T-helper 17 cell (primary cell): ENCODE data around the gene ZDHHC24. TPM values are rescaled to one million over a fixed set of nuclear protein-coding genes. Genes with fewer than 3 reads are reported as not detected.

ENCODE experiments used
- ATAC-seq: fragments of 150-1000 bp; cut with Tn5 transposase; 2 replicates; pipeline ENCODE4 v1.10.0; 2021; ENCODE audit warnings: mild to moderate bottlenecking, moderate library complexity
- DNase-seq, 3 donors: peaks; one replicate each; pipeline versions ENCODE4 v3.0.0 to v3.0.0-alpha.2; 2020 to 2021
- H3K9me3 ChIP-seq: one replicate; pipeline ENCODE4 v1.7.0; 2013; ENCODE audit warnings: low read length, mild to moderate bottlenecking; ENCODE audit not compliant: control insufficient read depth, poor library complexity, severe bottlenecking
- H3K27ac Mint-ChIP-seq: one replicate; pipeline ENCODE4 v1.8.0; 2022; ENCODE audit warnings: mild to moderate bottlenecking, moderate library complexity, mixed read lengths
- H3K27me3 Mint-ChIP-seq: one replicate; pipeline ENCODE4 v1.8.0; 2022; ENCODE audit warnings: mixed read lengths
- H3K36me3 Mint-ChIP-seq: one replicate; pipeline ENCODE4 v1.8.0; 2022; ENCODE audit warnings: low read depth, mixed read lengths
- H3K4me1 Mint-ChIP-seq: one replicate; pipeline ENCODE4 v1.8.0; 2022; ENCODE audit warnings: mild to moderate bottlenecking, mixed read lengths
- H3K4me3 Mint-ChIP-seq: one replicate; pipeline ENCODE4 v1.8.0; 2022; ENCODE audit warnings: mild to moderate bottlenecking, moderate library complexity, mixed read lengths
- total RNA-seq, 4 donors: library from RNA in 2 of 4; stranded (reverse) in 2 of 4; gene quantifications; one replicate each; pipeline ENCODE4 v1.2.3 and lab custom pipeline; 2022 to 2026

ZDHHC24 gene
- total RNA-seq, 2 donors from 2014 or later = 15.2 to 18.1 TPM

DNA sequence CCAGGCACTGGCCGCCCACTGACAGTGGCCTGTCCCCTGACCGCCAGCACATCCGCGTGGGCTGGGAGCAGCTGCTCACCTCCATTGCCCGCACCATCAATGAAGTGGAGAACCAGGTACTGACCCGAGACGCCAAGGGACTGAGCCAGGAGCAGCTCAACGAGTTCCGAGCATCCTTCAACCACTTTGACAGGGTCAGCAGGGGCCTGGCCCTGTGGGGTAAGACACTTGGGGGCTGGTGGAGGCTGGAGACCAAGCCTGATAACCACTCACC is 16.1 kb upstream of the ZDHHC24 start:
- no peak overlapping the region for H3K27ac Mint-ChIP-seq
- DNase-seq (no peak), ATAC-seq (no peak)
- no peaks in the 10 kb centered on the region for H3K4me1 Mint-ChIP-seq
- no peak overlapping the region for H3K4me3 Mint-ChIP-seq
- H3K9me3 ChIP-seq = no peaks in the 10 kb centered on the region
- no peaks in the 10 kb centered on the region for H3K27me3 Mint-ChIP-seq
- H3K36me3 Mint-ChIP-seq = no peaks in the 10 kb centered on the region

DNA sequence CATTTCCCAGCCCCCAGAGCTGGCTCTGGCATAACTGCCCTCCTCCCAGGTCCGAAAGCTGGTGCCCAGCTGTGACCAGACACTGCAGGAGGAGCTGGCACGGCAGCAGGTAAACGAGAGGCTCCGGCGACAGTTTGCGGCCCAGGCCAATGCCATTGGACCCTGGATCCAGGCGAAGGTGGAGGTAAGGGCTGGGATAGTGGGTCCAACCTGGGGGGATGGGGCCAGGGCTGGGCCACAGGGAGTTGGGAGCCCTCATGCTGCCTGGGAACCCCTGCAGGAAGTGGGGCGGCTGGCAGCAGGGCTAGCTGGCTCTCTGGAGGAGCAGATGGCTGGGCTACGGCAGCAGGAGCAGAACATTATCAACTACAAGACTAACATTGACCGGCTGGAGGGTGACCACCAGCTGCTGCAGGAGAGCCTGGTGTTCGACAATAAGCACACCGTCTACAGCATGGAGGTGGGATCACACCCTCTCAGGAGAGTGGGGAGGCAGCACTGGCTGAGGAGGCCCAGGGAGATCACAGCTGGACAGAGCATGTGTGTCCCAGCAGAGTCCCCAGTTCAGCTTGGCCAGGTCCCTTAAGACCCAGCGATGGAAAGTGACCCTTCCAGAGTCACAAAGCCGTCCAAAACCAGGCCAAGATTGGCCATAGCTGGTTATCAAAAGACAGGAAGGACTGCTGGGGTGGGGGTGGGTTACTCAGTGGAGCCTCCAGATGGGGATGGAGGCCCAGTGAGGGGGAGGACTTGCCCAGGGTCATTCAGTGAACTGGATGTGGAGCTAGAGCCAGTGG is 15.5 kb upstream of the ZDHHC24 start:
- no peak overlapping the region for H3K4me3 Mint-ChIP-seq
- ATAC-seq (no peak), DNase-seq (no peak)
- H3K36me3 Mint-ChIP-seq = no peaks in the 10 kb centered on the region
- no peaks in the 10 kb centered on the region for H3K4me1 Mint-ChIP-seq
- no peaks in the 10 kb centered on the region for H3K27me3 Mint-ChIP-seq
- H3K27ac Mint-ChIP-seq = no peak overlapping the region
- no peaks in the 10 kb centered on the region for H3K9me3 ChIP-seq

DNA sequence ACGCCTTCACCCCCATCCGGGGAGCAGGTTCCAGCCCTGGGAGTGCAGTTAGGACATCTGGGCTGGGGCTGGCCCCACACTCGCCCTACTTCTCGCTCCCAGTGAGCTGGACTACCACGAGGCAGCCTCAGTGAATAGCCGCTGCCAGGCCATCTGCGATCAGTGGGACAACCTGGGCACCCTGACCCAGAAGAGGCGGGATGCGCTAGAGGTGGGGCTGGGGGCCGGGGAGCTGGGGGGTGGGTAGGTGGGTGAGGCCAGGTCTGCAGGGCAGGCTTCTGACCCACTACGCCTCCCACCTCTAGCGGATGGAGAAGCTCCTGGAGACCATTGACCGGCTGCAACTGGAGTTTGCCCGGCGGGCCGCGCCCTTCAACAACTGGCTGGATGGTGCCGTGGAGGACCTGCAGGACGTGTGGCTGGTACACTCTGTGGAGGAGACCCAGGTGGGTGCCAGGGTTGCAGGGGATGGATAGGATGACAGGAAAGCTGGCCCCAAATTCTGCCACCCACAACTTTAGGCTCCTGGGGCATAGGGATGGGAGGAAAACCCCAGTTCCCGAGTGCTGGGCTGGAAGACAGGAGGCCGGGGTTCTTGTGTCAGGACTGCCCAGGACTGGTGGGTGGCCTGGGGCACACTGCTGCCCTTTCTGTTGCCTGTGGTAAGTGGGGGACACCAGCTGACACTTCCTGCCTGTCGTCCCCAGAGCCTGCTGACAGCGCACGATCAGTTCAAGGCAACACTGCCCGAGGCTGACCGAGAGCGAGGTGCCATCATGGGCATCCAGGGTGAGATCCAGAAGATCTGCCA is 14.2 kb upstream of the ZDHHC24 start:
- H3K27me3 Mint-ChIP-seq = no peaks in the 10 kb centered on the region
- H3K4me1 Mint-ChIP-seq = no peaks in the 10 kb centered on the region
- H3K36me3 Mint-ChIP-seq = no peaks in the 10 kb centered on the region
- DNase-seq (no peak), ATAC-seq (no peak)
- no peak overlapping the region for H3K27ac Mint-ChIP-seq
- no peak overlapping the region for H3K4me3 Mint-ChIP-seq
- no peaks in the 10 kb centered on the region for H3K9me3 ChIP-seq

DNA sequence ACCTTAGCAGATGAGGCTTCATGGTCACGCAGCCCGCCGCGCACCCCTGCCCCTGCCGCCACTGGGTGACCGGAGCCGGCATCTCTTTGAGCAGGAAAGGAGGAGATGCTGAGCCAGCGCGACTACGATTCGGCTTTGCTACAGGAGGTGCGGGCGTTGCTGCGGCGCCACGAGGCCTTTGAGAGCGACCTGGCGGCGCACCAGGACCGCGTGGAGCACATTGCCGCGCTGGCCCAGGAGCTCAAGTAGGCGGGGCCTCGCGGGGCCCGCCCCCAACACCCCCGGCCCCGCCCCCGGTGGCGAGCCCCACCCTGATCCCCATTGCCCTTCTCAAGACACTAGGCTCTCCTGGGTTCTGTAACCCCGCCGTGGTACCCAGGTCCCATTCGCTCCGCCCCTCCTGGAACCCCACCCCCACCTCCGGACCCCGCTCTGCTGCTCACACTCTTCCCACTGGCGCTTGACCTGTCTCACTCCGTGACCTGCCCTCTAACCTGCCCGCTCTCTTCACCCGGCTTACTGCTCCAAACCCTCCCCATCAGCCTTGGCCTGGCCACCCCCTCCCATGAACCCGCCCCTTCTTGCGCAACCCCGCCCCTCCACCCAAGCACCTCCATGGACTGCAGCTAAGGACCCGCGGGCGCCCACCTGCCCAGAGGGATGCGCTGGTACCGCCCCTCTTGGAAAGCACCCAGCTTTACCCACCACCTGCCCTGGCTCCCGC is 13.5 kb upstream of the ZDHHC24 start:
- no peak overlapping the region for H3K4me3 Mint-ChIP-seq
- no peaks in the 10 kb centered on the region for H3K9me3 ChIP-seq
- no peaks in the 10 kb centered on the region for H3K4me1 Mint-ChIP-seq
- peak in 2 of 3 donors; percentile 34 to 35 for DNase-seq
- H3K27me3 Mint-ChIP-seq = no peaks in the 10 kb centered on the region
- no peaks in the 10 kb centered on the region for H3K36me3 Mint-ChIP-seq
- no peak overlapping the region for H3K27ac Mint-ChIP-seq
- peak; percentile 79 for ATAC-seq

DNA sequence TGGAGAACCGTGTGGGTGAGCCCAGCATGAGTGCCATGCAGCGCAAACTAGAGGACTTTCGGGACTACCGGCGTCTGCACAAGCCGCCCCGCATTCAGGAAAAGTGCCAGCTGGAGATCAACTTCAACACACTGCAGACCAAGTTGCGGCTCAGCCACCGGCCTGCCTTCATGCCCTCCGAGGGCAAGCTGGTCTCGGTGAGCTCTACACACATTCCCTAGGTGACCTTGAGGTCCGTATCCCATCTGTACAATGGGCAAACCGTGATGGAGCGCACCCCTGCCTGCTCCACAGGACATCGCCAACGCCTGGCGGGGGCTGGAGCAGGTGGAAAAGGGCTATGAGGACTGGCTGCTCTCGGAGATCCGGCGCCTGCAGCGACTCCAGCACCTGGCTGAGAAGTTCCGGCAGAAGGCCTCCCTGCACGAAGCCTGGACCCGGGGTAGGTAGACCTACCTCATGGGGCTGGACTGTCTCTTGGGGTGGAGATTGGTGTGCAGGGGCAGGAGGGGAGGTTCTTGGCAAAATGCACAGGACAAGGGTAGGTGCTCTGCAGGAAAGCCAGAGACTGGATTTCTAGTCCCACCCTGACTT is 12.0 kb upstream of the ZDHHC24 start:
- H3K9me3 ChIP-seq = no peaks in the 10 kb centered on the region
- DNase-seq (no peak), ATAC-seq (no peak)
- no peaks in the 10 kb centered on the region for H3K27me3 Mint-ChIP-seq
- no peaks in the 10 kb centered on the region for H3K36me3 Mint-ChIP-seq
- H3K4me1 Mint-ChIP-seq = no peaks in the 10 kb centered on the region
- no peak overlapping the region for H3K4me3 Mint-ChIP-seq
- no peak overlapping the region for H3K27ac Mint-ChIP-seq

DNA sequence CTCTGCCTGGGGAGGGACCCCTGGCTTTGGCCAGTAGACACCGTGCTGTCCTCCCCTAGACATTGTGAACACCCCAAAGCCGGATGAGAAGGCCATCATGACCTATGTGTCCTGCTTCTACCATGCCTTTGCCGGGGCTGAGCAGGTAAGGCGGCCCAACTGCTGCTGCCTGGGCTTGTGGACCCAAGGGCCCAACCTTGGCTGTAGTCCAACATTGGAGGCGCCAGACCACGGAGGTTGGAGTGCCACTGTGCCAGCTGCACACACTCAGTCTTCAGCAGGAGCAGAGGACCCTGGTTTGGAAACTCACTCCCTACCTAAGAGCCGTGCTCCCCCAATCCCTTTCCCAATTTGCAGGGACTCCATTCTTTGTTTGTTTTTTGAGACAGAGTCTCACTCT is 10.2 kb upstream of the ZDHHC24 start:
- no peaks in the 10 kb centered on the region for H3K9me3 ChIP-seq
- no peak for DNase-seq
- H3K27ac Mint-ChIP-seq = no peak overlapping the region
- no peaks in the 10 kb centered on the region for H3K4me1 Mint-ChIP-seq
- H3K4me3 Mint-ChIP-seq = no peak overlapping the region
- no peaks in the 10 kb centered on the region for H3K27me3 Mint-ChIP-seq
- ATAC-seq = no peak
- no peaks in the 10 kb centered on the region for H3K36me3 Mint-ChIP-seq

DNA sequence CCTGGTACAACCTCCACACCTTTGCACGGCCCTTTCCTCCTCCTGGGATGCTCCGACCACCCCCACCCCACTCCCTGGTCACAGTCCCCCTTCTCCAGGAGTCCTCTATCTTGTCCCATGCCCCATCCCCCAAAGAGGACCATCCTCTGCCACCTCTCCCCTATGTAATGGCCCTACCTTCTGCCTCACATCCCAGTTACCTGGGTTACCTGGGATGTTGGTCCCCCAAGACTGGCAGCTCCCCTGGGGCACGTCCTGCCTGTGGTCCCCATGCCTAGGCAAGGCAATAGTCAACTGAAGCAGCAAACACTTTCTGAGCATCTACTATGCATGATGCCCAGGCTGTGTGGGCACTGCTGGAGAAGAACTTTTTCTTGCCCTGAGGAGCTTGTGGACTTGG is 9.6 kb upstream of the ZDHHC24 start:
- H3K9me3 ChIP-seq = no peaks in the 10 kb centered on the region
- H3K27ac Mint-ChIP-seq = no peak overlapping the region
- ATAC-seq = no peak
- no peak for DNase-seq
- no peak overlapping the region for H3K4me3 Mint-ChIP-seq
- H3K4me1 Mint-ChIP-seq = no peaks in the 10 kb centered on the region
- H3K27me3 Mint-ChIP-seq = no peaks in the 10 kb centered on the region
- H3K36me3 Mint-ChIP-seq = no peaks in the 10 kb centered on the region

DNA sequence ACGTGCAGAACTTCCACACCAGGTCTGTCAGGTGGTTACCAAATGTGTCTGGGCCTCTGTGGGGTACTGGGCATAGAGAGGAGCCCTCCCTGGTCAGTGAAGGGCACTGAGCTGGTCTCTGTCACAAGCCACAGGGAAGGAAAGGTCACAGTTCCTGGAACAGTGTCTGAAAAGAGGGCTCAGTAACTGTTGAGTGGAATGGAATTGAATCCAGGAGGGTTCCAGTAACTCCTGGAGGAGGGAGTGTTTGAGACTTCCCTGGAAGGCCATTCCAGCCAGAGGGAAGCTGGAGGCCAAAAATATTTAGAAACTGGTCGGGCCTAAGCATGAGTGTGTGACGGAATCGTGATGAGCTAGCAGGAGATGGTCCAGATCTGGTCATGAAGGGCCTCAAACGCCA is 8.8 kb upstream of the ZDHHC24 start:
- no peak for DNase-seq
- Mint-ChIP-seq H3K36me3 (no peaks in the 10 kb centered on the region), H3K27ac (no peak overlapping the region), H3K4me3 (no peak overlapping the region), H3K27me3 (no peaks in the 10 kb centered on the region), H3K4me1 (no peaks in the 10 kb centered on the region)
- H3K9me3 ChIP-seq = no peaks in the 10 kb centered on the region
- ATAC-seq = no peak

DNA sequence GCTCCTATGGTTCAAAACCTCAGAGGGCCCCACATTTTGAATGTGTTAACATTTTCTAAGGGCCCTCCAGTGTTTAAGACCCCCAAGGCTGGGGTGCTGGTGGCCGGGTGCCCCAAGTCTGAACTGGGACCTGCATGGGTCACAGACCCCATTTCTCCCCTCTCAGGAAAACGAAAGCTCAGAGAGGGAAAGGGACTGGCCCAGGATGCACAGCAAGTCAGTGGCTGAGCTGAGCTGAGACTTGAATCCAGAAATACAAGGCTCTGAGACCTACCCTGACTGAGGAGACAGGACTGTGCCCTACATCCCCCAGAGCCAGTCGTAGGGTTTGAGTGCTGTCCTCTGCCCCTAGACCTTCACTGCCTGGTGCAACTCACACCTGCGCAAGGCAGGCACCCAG is 5.0 kb upstream of the ZDHHC24 start:
- no peaks in the 10 kb centered on the region for H3K36me3 Mint-ChIP-seq
- no peak overlapping the region for H3K4me3 Mint-ChIP-seq
- no peaks in the 10 kb centered on the region for H3K9me3 ChIP-seq
- H3K4me1 Mint-ChIP-seq = peaks cover 8% of the 10 kb centered on the region
- no peak overlapping the region for H3K27ac Mint-ChIP-seq
- peaks cover 6% of the 10 kb centered on the region for H3K27me3 Mint-ChIP-seq
- DNase-seq (no peak), ATAC-seq (no peak)

DNA sequence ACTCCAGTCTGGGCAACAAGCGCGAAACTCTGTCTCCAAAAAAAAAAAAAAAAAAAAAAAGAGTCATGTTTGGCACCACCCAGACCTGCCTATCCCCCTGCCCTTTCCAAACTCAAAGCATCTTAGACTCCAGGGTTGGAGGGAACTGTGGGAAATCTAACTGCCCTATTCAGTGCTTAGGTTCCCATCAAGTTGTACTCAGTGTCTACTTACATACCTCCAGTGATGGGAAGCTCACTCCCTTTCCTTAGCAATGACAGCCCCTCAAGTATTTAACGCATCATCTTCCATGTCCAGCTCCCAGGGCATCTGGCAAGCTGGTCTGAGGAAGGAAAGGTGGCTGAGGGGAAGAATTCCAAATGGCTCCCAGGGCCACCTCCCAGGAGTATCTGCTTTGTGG is 3.8 kb upstream of the ZDHHC24 start:
- H3K36me3 Mint-ChIP-seq = no peaks in the 10 kb centered on the region
- DNase-seq = no peak
- H3K27me3 Mint-ChIP-seq = peaks cover 6% of the 10 kb centered on the region
- H3K4me3 Mint-ChIP-seq = no peak overlapping the region
- no peak for ATAC-seq
- H3K4me1 Mint-ChIP-seq = peaks cover 12% of the 10 kb centered on the region
- H3K27ac Mint-ChIP-seq = no peak overlapping the region
- no peaks in the 10 kb centered on the region for H3K9me3 ChIP-seq

DNA sequence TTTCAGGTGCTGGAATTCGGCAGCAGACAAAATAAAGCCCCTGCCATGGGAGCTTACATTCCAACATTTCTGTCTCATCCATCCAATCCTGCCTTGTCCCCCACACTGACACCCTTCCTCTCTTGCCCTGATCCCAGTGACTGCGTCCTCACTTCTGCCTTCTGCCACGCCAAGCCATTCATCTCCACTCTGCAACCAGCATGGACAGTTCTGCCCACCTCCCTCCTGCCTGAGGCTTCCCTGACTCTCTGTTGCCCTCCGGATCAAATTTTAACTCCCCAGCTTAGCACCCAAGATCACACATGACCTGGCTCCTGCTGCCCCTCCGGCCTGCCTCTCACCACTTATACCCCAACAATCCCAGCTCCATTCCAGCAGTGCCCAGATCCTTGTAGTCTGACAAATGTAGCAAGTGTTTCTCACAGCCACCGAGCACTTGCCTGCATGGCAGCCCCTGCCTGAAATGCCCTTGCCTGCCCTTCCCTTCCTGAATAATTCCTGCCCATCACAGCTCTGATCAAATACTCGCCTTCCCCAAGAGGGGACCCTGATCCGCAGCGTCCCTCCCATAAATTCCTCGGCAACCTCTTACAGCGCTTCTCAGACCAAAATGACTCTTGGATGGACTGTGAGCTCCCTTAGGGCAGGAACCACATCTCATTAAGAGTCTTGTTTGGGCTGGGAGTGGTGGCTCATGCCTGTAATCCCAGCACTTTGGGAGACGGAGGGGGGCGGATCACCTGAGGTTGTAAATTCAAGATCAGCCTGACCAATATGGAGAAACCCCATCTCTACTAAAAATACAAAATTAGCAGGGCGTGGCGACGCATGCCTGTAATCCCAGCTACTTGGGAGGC is 3.2 kb upstream of the ZDHHC24 start:
- DNase-seq = no peak
- Mint-ChIP-seq H3K4me3 (peak overlapping the region; percentile 28), H3K27me3 (peaks cover 6% of the 10 kb centered on the region), H3K4me1 (peaks cover 16% of the 10 kb centered on the region), H3K27ac (peak overlapping the region; percentile 88), H3K36me3 (no peaks in the 10 kb centered on the region)
- H3K9me3 ChIP-seq = no peaks in the 10 kb centered on the region
- ATAC-seq = no peak

DNA sequence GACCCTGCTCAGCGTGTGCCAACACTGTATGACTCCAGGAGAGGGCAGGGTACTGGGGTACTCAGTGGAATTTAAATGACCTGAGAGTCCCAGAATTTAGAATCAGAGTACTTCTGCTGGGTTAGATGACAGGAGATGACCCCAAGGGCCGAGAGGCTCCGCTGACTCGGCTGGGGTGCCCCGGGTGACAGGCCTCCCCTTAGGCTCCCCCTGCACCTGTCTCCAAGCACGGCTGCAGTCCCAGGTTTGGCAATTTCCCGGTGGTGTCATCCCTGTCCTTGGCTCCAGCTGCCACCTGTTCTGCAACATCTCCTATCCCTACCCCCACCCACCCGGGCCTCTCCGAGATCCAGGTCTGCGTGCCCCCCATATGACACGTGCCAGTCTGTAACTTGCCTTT is 2.2 kb upstream of the ZDHHC24 start:
- no peak for DNase-seq
- no peak overlapping the region for H3K4me3 Mint-ChIP-seq
- H3K27me3 Mint-ChIP-seq = peaks cover 6% of the 10 kb centered on the region
- peaks cover 26% of the 10 kb centered on the region for H3K4me1 Mint-ChIP-seq
- no peaks in the 10 kb centered on the region for H3K9me3 ChIP-seq
- H3K27ac Mint-ChIP-seq = no peak overlapping the region
- ATAC-seq = no peak
- no peaks in the 10 kb centered on the region for H3K36me3 Mint-ChIP-seq

DNA sequence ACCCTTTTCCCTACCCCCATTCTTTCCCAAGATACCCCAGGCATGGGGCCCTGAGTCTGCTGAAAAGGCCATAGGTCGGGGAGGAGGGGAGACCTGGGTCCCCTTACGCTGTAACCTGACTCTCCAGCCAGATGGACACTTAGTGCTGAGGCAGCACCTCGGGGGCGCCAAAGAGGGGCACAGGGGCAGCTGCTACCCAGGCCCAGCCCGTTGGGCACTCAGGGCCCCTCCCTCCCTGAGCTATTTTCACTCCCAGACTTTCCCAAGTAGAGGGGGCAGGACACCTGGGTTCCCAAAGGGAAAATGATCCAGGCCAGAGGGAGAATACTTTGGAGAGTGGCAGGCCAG is 1.8 kb upstream of the ZDHHC24 start:
- ATAC-seq (no peak), DNase-seq (no peak)
- H3K27me3 Mint-ChIP-seq = peaks cover 6% of the 10 kb centered on the region
- H3K27ac Mint-ChIP-seq = no peak overlapping the region
- peaks cover 27% of the 10 kb centered on the region for H3K4me1 Mint-ChIP-seq
- H3K4me3 Mint-ChIP-seq = no peak overlapping the region
- peaks cover 3% of the 10 kb centered on the region for H3K36me3 Mint-ChIP-seq
- H3K9me3 ChIP-seq = no peaks in the 10 kb centered on the region
